NB4 (cell line): ENCODE measurements around the gene SIM2.

Source experiments
- MYC ChIP-seq: IDR thresholded peaks from 2 replicates; pipeline ENCODE4 v1.6.1; 2011; ENCODE audit warnings: low read depth, low read length
- POLR2A ChIP-seq: IDR thresholded peaks from 2 replicates; pipeline ENCODE4 v1.6.1; 2011; ENCODE audit warnings: mild to moderate bottlenecking; ENCODE audit not compliant: insufficient read length; ENCODE audit errors: extremely low read depth
- TF ChIP-seq, protein P1 (sequence below): IDR thresholded peaks from one replicate; pipeline ENCODE4 v1.5.1; 2012; ENCODE audit warnings: low read depth, low read length
- TF ChIP-seq, protein P2 (sequence below): IDR thresholded peaks from 2 replicates; pipeline ENCODE4 v1.6.1; 2011; ENCODE audit warnings: low read depth, low read length

DNA sequence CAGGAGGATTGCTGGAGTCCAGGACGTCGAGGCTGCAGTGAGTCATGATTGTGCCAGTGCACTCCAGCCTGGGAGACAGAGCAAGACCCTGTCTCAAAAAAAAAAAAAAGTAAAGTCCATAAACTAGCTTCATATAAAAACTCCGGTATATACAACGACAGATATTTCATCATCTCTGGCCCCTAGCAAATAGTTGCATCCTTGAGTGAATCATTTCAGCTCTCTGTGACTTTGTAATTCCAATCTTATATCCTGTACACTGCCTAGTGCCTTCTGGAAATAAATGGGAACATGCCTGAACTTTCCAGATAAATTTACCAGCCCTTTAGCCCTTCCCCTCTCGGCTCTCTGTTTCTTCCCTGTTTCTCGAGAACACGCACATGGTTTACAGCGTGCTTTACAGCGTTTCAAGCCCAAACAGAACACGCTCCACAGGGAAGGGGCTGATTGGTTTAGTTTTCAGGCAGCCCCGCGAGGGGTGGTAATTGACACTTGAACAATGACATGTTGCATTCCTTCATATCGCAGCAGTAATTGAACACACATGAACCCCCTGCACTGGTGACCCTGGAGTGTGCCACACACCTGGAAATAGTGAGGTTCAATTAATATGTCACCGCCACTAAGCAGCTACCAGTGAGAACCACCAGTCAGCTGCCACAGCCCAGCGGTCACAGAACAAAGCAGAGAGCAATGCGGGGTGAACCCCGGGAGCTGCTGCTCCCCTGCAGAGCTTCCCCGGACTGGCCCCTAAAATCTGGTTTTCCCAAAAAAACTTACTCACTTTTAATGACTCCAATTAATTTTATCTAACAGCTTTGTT lies 35.7 kb upstream of the SIM2 start:
- TF ChIP-seq, protein P1, sequence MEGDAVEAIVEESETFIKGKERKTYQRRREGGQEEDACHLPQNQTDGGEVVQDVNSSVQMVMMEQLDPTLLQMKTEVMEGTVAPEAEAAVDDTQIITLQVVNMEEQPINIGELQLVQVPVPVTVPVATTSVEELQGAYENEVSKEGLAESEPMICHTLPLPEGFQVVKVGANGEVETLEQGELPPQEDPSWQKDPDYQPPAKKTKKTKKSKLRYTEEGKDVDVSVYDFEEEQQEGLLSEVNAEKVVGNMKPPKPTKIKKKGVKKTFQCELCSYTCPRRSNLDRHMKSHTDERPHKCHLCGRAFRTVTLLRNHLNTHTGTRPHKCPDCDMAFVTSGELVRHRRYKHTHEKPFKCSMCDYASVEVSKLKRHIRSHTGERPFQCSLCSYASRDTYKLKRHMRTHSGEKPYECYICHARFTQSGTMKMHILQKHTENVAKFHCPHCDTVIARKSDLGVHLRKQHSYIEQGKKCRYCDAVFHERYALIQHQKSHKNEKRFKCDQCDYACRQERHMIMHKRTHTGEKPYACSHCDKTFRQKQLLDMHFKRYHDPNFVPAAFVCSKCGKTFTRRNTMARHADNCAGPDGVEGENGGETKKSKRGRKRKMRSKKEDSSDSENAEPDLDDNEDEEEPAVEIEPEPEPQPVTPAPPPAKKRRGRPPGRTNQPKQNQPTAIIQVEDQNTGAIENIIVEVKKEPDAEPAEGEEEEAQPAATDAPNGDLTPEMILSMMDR: no peak
- TF ChIP-seq POLR2A (no peak), MYC (no peak)
- TF ChIP-seq, protein P2, sequence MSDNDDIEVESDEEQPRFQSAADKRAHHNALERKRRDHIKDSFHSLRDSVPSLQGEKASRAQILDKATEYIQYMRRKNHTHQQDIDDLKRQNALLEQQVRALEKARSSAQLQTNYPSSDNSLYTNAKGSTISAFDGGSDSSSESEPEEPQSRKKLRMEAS: no peak
